ENCODE results near the gene MYO7B. TPM values are rescaled to one million over a fixed set of nuclear protein-coding genes. Genes with fewer than 3 reads are reported as not detected.

The MYO7B gene
- 1 to 10 TPM in 1 of 4 donors, under 1 TPM in 3; 0.12 to 1.3 (median 0.42) TPM for total RNA-seq

DNA sequence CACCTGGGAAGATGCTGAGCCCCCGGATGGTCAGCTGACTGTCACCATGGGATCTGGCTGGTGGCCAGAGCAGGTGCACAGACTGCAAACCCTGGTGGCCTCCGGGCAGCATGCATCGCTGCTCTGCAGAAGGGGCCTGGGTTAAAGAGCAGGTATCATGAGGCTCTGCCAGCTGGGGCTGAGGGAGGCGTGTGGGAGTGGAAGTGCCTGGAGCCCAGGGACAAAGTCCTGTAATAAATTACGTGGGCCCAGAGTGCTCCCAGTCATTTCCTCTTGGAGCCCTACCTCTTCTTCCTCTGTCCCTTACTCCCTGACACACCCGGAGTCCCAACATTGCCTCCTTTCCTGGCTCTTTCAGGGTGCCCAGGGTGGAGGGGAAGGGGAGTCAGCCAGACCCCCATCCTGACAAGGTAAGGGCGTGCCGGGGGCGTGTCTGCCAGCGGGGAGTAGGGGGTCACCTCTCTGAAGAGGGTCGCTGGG, at the start of gene MYO7B:
TSS of gene MYO7B (plus strand) at position 262 of the 480 bp plus-strand sequence. CDS start 24,040 bp downstream, outside the sequence.
- TF ChIP-seq, protein P1, sequence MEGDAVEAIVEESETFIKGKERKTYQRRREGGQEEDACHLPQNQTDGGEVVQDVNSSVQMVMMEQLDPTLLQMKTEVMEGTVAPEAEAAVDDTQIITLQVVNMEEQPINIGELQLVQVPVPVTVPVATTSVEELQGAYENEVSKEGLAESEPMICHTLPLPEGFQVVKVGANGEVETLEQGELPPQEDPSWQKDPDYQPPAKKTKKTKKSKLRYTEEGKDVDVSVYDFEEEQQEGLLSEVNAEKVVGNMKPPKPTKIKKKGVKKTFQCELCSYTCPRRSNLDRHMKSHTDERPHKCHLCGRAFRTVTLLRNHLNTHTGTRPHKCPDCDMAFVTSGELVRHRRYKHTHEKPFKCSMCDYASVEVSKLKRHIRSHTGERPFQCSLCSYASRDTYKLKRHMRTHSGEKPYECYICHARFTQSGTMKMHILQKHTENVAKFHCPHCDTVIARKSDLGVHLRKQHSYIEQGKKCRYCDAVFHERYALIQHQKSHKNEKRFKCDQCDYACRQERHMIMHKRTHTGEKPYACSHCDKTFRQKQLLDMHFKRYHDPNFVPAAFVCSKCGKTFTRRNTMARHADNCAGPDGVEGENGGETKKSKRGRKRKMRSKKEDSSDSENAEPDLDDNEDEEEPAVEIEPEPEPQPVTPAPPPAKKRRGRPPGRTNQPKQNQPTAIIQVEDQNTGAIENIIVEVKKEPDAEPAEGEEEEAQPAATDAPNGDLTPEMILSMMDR (IDR thresholded peaks at IDR 0.05), result no peak
- DNase-seq (ENCODE audit: low spot score), result no peak
- ATAC-seq (ENCODE audit: low FRiP score), result no peak

DNA sequence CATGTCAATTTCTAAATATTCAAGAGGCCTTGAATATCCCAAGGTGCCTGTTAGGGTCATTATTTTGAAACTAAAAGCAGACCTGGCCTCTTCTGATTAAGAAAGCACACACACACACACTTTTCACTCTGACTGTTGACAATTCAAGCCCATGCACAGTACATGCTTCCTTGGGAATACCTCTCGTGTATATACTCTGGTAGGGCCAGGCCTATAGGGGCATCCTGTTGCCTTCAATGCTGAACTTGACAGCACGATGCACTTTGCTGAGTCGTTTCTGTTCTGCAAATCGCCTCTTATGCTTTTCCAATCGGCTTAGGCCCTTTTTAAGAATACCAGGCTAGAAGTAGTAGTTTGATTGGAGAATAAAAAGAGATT, 49.8 kb upstream of the MYO7B start:
- ATAC-seq (ENCODE audit: low FRiP score), result no peak
- no peak for DNase-seq (ENCODE audit: low spot score)
- TF ChIP-seq, protein P1 (IDR thresholded peaks at IDR 0.05), result no peak

DNA sequence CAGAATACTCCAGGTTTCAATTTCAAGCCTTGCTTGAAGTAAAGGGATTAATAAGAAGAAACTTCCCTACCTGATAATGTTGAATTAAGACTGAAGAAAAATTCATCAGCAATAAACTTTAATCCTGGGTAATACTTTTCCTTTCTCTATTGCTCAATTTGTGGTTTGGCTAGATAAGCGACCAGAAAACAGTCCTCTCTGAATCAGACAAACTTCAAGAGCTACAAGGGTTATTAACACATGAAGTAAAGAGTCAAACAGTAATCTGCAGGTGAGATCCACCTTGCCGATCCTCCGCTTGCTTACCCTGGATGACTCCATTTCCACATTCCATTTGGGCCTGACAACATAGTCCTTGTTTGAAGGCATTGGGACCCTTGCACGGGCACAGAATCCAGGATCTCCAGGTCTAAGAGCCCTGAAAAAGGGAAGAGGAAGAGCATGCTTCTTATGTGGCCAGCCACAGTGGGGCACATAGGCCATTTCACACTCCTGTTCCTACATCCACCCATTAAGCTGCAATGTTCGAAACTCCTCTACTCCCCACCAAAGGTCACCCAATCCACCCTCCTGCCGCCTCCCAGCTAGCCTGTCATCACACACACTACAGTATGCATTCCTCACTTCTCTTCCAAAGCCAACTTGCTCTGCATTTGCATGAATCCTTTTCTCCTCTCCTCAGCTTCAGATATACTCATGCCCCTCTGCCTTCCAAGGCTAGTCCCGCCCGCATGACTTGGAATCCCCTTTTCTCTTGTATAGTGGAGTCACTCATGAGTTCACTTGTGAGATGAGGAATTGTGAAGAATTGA, 49.0 kb upstream of the MYO7B start:
- no peak for DNase-seq (ENCODE audit: low spot score)
- TF ChIP-seq, protein P1 (IDR thresholded peaks at IDR 0.05), result no peak
- no peak for ATAC-seq (ENCODE audit: low FRiP score)

DNA sequence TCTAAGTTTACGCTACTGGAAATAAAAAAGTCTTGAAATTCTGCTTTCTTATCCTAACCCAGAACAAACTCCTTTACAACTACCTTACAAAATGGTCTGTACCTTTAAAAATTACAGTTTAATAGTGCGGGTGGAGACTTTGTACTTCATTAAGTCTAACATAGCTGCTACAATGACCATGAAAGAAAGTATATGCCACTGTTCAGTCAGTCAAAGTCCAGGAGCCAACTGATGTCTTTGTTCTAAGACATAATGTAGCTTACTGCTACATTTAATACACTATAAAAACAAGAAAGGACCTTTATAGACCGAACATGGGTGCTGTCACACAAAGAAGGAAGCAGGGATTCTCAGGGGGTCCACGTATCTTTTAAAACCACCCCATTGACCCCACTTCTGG, 45.2 kb upstream of the MYO7B start:
- TF ChIP-seq, protein P1 (IDR thresholded peaks at IDR 0.05), result no peak
- ATAC-seq (ENCODE audit: low FRiP score) (no peak), DNase-seq (ENCODE audit: low spot score) (no peak)

DNA sequence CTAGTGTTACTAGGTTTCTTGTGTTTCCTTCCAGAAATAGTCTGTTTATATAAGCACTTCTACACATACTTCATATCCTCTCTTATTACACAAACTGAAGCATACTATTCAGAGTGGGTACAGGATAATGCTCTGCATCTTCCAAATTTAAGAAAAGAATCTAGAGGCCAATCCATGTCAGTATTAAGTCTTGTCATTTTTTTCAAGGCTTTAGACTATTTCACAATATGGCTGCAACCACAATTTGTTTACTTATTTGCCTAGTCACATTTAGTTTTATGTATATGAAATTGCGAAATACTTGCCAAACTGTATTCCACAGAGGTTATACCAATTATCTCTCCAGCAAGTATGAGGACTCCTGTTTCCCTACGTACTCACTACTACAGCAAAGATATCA, 37.1 kb upstream of the MYO7B start:
- DNase-seq (ENCODE audit: low spot score) (no peak), ATAC-seq (ENCODE audit: low FRiP score) (no peak)
- TF ChIP-seq, protein P1 (IDR thresholded peaks at IDR 0.05), result no peak

DNA sequence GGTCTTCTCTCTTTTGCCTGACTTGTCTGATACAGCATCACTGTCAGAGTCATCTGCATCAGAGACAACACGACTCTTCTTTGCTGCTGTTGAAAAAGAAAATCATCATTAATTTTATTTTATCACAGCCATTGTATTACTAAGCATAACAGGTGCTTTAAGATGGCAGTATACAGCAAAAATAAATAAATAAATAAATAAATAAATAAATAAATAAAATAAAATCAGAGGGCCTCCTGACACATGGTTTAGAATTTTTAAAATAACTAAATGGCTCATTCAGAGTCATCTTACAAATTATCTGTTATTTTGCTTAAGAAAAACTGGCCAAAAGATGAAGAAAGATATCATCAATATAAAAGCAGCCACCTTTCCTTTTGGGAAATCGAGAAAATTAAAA, 32.0 kb upstream of the MYO7B start:
- TF ChIP-seq, protein P1 (IDR thresholded peaks at IDR 0.05), result no peak
- DNase-seq (ENCODE audit: low spot score), result no peak
- ATAC-seq (ENCODE audit: low FRiP score), result no peak

Measured in omental fat pad (tissue), 4 donors.